CD4-positive, alpha-beta T cell treated with Interleukin-15 for 1 hour (primary cell): ENCODE results near the gene LAPTM4A.
"Not testable (repeated sequence)": the region's sequence is repeated elsewhere in the genome, so short reads cannot be mapped to it uniquely, and the experiment has no call there.

Experiments
- DNase-seq: peaks from one replicate; pipeline ENCODE4 v3.0.0-alpha.2; 2020

Gene LAPTM4A

DNA sequence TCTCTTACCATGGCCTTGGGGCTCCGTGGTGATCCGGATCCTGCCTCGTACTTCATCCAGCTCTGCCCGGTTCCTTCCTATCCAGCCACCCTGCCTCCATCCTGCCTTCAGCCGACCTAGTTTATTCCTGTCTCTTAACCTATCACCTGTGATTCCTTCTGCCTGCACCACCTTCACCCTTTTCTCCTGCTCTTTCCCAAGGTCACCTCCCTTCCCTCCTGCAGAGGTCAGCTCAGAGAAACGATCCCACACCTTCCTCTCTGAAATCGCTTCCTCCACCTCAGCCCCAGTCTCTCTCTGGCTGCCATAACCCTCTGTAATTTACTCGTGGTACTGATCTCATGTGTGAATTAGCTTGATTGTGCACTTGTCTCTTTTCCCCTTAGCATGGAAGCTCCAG, 23.5 kb upstream of the LAPTM4A start:
- DNase-seq: no peak

DNA sequence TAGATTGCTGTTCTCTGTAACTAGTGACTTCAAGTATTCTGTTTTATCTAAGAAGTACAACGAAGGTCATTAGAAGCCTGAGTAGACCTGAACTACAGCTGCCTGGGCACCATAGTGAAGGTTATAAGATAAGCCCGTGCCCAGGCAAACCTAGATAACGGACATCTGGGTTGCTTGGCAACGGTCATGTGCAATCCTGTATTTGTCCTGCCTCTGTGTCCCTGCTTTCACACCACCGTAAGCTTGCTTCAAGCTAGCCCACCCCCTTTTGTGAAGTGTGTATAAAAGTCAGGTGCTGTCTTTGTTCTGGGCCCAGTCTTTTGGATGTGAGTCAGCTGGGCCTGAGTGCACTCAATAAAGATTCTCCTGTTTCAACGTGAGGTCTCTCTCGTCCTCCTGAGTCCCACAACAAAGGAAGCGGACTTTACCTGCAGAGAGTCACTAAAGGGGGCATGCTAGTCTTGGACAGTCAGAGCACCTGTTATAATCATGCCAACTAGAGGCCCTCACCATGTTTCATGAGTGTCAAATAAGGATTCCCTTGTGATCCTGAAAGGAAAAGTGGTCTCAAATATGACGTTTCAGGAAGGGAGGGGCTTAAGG, 22.7 kb upstream of the LAPTM4A start:
- DNase-seq: not testable (repeated sequence)

DNA sequence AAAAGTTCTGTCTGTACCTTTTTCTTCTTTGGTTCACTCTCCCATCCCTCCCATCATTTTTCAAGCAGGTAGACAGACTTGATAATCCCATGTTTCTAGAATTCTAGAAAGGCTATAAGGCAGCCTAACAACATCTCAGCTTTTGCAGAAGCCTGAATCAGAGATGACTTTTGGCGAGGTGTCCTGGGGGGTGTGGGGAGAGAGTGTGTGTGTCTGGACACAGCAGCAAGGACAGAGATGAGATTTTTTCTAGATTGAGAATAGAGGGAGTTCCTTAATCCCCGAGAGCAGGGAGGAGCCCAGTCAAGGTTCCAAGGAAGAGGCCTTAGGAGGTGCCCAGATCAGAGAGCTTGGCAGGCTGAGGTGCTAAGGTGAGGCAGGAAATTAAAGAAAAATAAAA, 22.0 kb upstream of the LAPTM4A start:
- DNase-seq: no peak

DNA sequence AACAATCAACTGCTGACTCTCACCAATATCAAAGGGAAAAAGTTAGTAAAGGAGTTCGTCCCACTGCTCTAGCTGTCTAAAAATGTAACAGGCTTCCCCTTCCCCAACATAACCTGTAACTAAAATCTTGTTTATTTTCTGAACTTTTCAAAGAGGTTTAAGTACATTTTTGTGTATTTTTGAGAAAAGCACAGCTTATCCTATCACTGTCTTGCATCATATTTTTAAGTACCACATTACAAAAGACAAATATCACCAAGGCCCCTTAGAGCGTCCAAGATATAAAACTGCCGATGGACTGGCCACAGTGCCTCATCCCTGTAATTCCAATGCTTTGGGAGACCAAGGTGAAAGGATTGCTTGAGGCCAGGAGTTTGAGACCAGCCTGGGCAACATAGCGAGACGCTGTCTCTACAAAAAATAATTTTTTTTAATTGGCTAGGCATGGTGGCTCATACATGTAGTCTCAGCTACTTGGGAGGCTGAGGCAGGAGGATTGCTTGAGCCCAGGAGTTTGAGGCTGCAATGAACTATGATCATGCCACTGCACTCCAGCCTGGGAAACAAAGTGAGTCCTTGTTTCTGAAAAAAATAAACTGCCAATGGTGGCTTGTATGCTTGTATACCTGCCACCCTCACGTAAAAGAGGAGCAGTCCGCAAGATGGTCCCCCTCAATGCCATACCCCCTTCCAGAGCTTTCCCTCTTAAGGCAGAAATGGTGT, 21.2 kb upstream of the LAPTM4A start:
- DNase-seq: no peak

DNA sequence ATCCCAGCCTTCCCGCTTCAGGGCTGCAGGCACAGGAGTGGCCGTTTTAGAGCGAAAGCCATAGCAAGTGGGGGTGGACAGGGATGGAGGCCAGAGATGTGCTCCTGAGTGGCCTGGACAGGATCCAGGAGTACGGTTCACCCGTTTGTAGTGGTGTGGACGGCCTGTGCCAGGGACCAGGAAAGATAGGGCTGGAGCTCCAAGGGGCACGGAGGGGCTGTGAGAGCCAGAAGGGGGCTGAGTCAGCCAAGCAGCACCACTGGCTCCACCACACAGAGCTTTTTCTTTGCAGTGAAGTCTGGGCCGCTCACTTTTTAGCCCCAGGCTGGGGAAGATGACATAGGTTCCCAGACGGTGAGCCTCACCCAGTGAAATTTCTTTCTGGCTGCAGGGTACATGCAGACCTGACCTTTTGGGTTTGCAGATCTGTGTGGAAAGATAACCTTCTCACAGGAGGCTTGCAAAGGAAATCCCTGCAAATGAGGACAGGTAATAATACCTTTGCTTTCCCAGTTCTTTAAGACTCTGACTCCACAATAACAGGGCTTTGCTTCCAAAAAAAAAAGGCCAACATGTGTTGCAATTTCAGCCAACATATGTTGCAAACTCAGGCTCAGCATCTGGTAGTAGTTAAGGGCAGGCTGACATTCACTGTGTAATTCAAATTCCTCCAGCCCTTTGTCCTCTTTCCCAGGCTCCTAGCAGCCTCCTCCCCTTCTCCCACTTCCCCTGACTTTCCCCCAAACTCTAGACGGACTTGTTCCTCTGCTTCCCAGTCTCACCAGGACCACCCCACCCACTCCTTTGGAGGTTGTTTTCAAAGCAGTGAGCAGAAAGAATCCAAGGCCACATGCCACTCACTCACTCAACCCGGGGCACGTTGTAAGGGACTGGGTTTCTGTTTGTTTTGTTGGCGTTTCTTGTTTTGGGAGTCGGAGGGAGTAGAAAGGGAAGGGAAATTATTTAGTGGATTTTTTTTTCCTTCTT, 20.3 kb upstream of the LAPTM4A start:
- DNase-seq: no peak

DNA sequence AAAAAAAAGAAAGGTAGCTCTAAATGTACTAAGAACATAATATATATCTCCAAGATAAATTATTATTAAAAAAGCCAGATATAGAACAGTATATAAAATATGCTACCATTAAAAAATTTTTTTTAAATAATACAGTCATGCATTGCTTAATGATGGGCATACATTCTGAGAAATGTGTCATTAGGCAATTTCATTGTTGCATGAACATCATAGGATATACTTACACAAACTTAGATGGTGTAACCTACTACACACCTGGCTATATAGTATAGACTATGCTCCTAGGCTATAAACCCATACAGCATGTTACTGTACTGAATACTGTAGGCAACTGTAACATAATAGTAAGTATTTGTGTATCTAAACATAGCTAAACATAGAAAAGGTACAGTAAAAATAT, 18.3 kb upstream of the LAPTM4A start:
- no peak for DNase-seq

DNA sequence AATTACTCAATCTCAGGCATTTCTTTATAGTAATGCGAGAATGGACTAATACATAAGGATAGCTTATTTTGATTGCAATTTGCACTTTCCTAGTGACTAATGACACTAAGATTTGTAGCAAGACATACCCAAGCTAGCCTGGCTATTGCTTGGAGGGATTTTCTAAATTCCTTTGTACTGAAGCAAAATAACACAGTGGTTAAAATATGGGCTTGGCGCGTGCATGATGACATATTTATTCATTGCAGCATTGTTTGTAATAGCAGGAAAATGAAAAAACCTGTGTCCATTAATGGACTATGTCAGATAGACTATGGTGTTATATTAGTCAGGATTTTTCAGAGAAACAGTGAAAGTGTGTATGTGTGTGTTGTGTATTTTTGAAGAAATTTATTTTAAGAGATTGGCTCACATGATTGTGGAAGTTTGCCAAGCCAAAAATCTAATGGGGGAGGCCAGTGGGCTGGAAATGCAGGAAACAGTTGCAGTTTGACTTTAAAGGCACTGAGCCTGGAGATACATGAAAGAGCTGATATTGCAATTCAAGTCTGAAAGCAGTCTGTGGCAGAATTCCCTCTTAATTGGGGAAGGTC, 16.7 kb upstream of the LAPTM4A start:
- no peak for DNase-seq

DNA sequence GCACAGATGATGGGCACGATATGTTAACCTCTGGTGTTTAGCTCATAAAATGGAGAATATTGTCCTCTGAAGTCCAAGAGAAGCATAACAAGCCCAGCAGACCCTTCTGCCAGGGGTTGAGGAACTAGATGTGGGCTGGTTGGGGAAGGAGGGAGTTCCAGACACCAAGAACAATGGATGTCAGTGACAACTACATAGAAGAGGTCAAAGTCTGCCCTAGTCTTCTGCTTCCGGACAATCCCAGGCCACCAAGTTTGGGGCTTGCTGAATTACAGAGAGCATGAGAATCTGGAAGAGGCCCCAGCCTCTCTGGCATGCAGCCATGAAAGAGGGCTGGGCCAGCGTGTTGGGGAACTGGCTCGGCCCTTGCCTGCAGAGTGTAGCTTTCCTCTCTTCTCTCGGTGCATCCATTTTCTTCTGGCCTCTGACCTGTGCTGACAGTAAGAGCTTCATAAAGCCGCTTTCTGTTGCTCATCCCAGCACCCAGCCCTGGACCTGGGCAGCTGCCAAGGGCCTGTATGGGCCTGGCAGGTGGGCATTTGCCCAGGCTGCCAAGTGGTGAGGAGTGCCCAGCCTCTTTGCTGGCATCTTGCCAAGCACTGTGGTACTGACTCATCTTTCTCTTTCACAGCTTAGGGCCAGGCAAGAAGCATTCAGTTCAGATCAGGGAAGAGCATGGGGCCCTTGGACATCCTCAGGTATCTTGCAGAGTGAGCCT, 14.6 kb upstream of the LAPTM4A start:
- no peak for DNase-seq

DNA sequence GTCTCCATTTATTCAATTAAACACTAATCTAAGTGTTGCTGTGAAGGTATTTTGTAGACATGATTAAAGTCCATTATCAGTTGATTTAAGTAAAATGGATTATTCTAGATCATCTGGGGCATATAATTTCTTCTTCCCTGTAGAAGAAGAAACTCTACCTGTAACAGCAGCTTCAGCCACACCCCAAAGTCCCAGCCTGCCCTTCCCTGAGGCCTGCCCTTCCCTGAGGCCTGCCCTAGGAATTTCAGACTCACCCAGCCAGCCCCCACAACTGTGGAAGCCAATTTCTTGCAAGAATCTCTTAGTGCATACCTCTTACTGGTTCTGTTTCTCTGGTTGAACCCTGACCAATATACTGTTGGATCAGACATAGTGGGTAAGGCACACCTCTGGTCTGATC, 13.4 kb upstream of the LAPTM4A start:
- DNase-seq: no peak

DNA sequence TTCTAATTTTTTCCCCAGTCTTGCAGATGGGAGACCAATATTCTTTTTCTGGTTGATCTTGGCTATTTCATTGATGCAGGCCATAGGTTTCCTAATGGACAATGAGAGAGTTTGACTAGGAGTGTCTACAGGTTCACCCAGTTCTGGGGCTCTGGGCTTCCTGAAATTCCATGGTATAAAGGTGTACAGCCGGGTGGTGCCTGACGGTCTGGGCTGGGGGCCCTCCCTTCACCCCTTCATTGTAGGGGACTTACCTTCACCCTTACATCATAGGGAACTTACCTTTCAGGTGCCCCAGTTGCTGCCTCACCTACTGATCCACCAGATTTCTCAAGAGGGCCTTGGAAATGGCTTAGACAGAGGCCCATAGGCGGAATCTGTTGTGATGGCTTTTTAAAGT, 13.0 kb upstream of the LAPTM4A start:
- no peak for DNase-seq

DNA sequence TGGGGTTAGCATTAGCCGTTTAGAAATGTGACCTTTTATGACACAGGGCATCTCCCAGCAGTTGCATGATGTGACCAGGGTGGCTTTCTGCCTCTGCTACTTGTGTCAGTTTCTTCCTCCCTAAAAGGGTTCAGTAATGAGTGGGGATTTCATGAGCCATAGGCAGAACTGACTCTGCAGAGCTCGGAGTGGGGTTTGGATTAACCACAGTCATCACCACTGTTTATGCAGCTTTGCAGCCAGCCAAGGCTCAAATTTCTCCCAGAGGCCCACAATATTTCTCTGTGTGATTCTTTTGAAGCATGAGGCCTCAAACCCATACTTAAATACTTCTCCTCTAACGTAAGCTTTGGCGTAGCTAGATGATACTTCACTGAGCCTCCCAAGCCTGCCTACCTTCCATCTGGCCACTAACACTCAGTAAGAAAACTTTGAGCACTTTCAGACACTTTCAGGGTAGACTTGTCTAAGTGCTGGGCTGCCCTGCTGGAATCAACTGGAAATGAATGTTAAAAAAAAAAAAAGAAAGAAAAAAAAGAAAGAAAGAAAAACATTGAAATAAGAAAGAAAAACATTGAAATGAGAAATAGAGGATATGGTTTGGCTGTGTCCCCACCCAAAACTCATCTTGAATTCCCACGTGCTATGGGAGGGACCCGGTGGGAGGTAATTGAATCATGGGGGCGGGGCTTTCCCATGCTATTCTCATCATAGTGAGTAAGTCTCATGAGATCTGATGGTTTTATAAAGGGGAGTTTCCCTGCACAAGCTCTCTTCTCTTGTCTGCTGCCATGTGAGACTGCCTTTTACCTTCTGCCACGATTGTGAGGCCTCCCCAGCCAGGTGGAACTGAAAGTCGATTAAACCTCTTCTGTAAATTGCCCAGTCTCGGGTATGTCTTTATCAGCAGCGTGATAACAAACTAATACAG, 11.5 kb upstream of the LAPTM4A start:
- no peak for DNase-seq

DNA sequence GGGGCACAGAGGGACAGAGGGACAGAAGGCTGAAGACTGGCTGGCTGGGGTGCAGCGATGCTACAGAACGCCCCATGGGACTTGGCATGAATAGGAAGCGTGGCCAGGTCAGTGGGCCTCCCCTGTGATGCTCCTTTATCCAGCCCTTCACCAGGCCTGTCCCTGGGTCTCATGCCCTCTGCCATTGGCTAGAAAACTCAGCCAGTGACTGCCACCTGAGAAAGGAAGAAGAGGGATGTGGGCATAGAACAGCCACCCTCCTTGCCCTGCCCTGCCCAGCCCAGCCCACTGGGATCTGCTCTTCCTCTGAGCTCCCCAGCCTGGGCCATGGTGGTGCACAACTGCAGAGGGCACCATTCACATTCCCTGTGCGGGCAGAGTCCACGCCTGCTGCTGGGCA, 10.5 kb upstream of the LAPTM4A start:
- no peak for DNase-seq

DNA sequence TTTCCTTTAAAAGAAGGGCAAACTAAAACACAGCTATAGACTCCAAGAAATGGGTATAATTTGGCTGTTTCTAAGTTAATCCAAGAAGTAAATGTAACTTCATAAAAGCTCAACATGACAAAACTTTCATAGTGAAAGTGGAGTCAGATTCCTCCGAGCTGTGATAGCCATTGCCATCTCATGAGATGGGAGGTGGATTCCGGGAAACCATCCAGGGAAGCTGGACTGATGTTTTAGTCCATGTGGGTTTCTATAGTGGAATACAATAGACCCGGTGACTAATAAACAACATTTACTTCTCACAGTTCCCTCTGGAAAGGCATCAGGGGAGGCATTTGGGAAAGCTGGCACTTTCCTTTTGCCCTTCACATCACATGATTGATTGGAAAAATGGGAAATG, 10.0 kb upstream of the LAPTM4A start:
- DNase-seq: no peak

DNA sequence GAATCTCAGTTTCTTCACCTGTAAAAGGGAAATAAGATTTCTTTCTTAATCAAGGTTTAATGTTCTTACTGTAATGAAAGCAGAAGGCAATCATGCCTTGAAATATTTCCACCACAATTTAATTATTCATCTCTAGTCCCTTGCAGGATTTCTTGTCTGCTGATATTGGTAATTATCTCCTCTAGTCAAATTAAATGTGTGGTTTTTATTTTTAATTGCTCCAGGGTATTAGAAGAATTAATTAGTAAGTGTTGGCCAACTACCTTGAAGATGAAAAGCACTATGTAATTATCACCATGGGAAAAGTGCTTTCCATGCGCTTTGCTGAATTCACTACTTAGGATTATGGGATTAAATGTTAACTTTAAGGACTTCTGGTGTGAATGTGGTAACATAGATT, 8.7 kb upstream of the LAPTM4A start:
- DNase-seq: no peak

DNA sequence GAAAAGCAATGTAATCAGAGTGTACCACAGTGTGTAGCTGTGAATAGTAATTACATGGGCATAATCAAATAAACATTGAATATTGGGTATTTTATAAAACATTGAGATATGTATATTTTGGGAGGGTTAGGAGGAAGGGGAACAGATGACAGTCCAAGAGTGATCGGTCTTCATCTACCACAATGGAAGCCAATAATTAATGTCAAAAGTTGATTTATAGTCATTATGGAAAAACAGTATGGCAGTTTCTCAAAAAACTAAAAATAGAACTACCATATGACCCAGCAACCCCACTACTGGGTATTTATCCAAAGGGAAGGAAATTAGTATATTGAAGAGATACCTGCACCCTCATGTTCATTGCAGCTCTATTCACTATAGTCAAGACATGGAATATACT, 5.8 kb upstream of the LAPTM4A start:
- DNase-seq: no peak

DNA sequence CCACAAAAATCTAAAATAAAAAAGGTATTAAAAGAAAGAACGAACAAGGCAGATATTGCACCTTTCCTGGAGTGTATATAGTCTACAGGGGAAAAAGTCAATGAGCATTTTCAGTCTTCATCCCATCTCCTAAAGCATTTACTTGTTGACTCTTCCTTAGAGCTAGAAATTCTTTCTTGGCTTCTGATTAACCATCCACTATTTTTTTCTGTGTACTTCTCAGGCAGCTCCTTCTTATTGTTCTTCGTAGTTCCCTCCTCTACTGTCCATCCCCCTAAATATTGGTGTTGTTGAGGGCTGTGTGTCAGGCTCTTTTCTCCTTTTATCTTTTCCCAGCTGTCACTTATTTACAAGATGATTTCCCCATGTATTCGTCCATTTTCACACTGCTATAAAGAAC, 3.5 kb upstream of the LAPTM4A start:
- DNase-seq: no peak

DNA sequence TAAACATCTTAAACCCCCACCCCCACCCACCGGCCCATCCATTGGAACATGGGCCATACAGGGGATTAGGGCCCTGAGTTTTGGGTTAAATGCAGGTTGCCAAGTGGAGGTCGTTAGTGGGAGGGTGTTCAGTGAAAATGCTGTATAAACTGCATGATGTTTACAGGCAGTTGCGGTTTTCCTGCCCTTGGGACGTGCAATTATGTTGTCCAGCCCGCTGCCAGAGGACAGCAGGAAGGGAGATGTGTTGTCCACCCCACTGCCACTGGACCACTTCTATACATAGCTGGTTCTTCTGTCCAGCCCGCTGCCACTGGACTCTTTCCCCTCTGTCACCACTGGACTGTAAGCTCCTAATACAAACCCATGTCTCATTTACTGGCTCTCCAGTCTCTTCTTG, 2.7 kb upstream of the LAPTM4A start:
- no peak for DNase-seq

DNA sequence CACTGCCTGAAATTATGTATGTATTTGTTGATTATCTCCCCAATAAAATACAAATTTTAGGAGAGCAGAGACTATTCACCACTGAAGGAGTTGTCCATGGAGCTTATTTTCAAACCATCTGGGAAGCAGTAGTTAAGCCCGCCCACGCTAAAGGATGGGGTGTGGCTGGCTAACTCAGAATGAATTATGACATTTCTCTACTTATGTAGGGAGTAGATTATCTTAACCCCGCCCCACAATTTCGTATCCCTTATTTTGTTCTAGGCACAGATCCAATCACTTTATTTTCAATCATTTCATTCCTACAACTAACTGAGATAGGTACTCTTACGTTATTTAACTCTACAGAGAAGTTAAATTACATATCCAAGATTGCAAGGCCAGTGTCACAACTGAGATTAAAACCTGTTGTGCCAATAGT, 1.4 kb upstream of the LAPTM4A start:
- DNase-seq: no peak

DNA sequence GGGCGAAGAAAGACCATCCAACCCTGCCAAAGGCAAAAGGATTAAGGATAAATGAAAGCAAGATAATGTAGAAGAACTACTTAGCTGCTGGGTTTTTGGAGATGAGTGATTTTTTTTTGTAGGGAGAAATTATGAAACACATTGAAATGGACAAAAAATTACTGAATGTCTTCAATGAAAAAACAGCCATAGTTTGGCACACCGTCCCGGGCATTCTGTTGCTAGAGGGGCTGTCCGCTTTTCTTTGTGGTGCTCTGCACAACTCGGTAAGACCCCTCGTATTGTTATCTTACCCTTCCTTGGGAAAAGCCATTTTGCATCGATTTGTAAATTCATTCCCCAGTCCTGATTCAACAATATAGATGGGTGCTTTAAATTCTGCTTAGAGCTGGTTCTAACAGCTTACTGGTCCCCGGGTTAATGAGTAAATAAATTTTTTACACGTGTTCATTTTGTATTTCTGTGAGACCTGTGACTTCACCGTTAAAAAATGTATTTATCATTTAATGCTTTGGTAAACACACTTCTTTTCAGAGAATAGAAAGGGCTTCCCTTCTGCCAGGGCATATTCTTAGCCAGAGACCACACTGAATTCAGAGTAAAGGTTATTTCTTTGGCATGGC, 912 bp upstream of the LAPTM4A start:
- no peak for DNase-seq

DNA sequence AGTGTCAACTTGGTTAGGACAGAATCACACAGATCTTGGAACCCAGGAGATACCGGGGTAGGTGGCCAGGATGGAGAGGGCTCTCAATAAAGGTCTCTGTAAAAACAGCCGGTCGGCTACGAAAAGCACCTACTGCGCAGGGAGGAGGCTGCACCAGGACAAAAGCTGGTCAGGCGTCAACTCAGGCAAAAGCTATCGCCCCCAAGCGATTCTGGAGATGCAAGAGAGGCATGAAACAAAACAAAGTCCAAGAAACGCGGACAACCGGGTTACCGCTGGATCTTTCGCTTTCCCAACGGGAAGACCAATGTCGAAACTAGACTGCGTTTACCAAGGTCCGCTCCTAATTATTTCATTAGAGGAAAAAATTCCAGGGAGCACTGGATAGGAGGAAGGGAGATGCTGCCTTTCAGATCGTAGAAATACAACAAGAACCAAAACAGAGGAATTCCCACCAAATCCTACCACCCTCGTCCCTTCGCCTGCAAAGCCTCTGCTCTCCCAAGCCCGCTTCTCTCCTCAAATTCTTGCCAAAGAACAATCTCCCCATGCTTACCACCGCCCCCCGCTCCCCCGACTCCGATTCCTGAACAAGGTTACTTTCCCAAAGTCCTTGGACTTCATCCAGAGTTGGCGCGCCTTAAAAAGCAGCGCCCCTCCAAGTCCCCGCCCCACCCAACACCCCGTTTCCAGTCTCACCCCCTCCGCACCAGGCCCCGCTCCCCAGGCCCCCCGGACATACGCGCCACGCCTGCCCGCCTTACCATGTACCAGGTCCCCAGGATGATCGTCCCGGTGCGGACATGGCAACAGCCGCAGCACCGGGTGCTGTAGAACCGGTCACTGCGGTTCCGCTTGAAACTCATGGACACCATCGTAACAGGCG, 539 bp downstream of the LAPTM4A start:
- no peak for DNase-seq
